K562 (cell line): ENCODE data around the gene UBE2L3. TPM values are rescaled to one million over a fixed set of nuclear protein-coding genes. Genes with fewer than 3 reads are reported as not detected.
A peak's percentile ranks its signal among the peaks of the same experiment; 100 is the strongest.

Source experiments
- EP300 ChIP-seq: IDR thresholded peaks from 2 replicates; pipeline ENCODE4 v1.6.1; 2012; ENCODE audit warnings: low read length, improper control_type of control experiment
- ETS2 ChIP-seq: IDR thresholded peaks from 2 replicates; pipeline ENCODE4 v1.6.1; 2016; ENCODE audit warnings: borderline replicate concordance, missing genetic modification characterization, mild to moderate bottlenecking, moderate library complexity, missing compliant biosample characterization; ENCODE audit not compliant: poor library complexity, severe bottlenecking
- HNRNPLL ChIP-seq: fragments of 200-400 bp; formaldehyde crosslinking; IDR thresholded peaks from 2 replicates; pipeline ENCODE4 v1.6.1; 2017; ENCODE audit warnings: low read length, low read depth, mild to moderate bottlenecking; ENCODE audit not compliant: poor library complexity, severe bottlenecking
- KDM2B ChIP-seq: fragments of 250-450 bp; sonication (Bioruptor Pico); IDR thresholded peaks from 2 replicates; pipeline ENCODE4 v1.8.0; 2021; ENCODE audit warnings: mild to moderate bottlenecking, moderate library complexity
- MAFF ChIP-seq: IDR thresholded peaks from 2 replicates; pipeline ENCODE4 v1.6.1; 2012; ENCODE audit warnings: low read length, improper control_type of control experiment
- ZNF217 ChIP-seq: sonication (generic); formaldehyde crosslinking; IDR thresholded peaks from 2 replicates; pipeline ENCODE4 v1.8.0; 2022; ENCODE audit warnings: mild to moderate bottlenecking, missing genetic modification reagents
- ZNF668 ChIP-seq: fragments of 250-450 bp; sonication (Bioruptor Pico); IDR thresholded peaks from 2 replicates; pipeline ENCODE4 v1.8.0; 2022; ENCODE audit warnings: mild to moderate bottlenecking, inconsistent platforms
- polyA plus RNA-seq, 8 experiments: library from polyadenylated mRNA; depleted of rRNA in 4 of 8; stranded (reverse) in 5 of 8; unstranded in 3 of 8; fragments of >200 nt; fragmentation: Nextera tagmentation in 2 of 8; fragmentation: Illumina TruSeq in 1 of 8; extraction: Ambion mirVana in 2 of 8; extraction: Trizol in 1 of 8; gene quantifications; 2 replicates each; pipeline versions ENCODE4 v1.2.1 to v1.2.3, GENCODE V29; 2011 to 2014; ENCODE audit warnings: inconsistent platforms in 1 of 8, missing spikeins in 1 of 8
- total RNA-seq, 7 experiments: library from RNA; depleted of rRNA in 6 of 7; stranded (reverse); fragments of >200 nt in 6 of 7; fragmentation: Illumina TruSeq in 2 of 7; extraction: Trizol in 2 of 7; gene quantifications; 2 replicates each; pipeline versions ENCODE4 v1.2.1 to v1.2.3, GENCODE V29; 2011 to 2021; ENCODE audit warnings: low replicate concordance in 1 of 7
- TF ChIP-seq, protein P1 (sequence below): sonication (generic); formaldehyde crosslinking; IDR thresholded peaks from 2 replicates; pipeline ENCODE4 v1.8.0; 2023; ENCODE audit warnings: missing genetic modification reagents, mild to moderate bottlenecking, borderline replicate concordance
- TF ChIP-seq, protein P2 (sequence below): fragments of 250-450 bp; sonication (Bioruptor Pico); IDR thresholded peaks from 2 replicates; pipeline ENCODE4 v1.5.0; 2021; ENCODE audit warnings: mild to moderate bottlenecking, borderline replicate concordance
- TF ChIP-seq, protein P3 (sequence below): IDR thresholded peaks from 2 replicates; pipeline ENCODE4 v1.6.1; 2016; ENCODE audit warnings: missing genetic modification characterization, missing compliant biosample characterization
- TF ChIP-seq, protein P4 (sequence below): fragments of 250-450 bp; sonication (Bioruptor Pico); IDR thresholded peaks from 2 replicates; pipeline ENCODE4 v1.5.0; 2020; ENCODE audit warnings: mild to moderate bottlenecking

UBE2L3 gene
- total and polyA plus RNA-seq, 9 of the 15 experiments (the other 6 are each of a cell fraction or from before 2014, with no cell fraction given): 215 to 625 (median 285) TPM

DNA sequence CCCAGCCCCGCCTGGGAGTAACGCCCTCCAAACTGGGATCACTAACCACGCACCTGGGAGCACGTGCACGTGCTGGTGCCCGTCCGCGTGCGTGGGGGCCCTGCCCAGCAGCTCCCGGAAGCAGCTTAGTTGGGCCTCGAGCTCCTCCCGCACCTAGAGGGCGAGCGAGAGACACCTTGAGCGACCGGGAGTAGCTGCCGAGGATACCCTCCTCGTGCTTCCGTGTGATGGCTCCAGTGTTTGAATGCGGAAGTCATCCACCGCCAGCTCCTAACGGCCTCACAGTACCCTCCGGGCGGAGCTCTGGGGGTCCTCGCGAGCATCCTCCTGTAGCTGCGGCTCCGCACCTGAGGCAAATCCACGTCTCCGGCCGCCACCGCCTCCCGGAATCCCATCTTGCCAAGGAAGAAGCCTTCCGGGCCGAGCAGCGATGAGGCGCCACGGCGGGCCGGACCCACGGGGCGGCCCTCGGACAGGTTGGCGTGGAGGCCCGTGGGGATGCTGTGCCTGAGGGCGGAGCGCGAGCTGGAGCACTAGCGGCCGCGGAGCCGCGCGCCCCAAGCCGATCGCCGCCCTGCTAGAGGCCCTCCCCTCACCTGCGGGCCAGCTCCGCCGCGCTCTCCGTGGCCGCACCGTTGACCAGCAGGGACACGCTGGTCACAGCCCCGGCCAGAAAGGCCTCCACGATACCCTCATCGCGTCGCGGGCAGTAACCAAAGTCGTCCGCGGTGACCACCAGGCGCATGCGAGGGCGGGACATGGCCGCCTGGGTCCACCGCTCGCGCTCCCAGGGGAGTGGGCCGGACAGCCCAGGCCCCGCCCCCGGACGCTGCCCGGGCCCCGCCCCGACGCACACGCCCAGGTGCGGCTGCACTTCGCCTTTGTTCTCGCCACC, 62.0 kb downstream of the UBE2L3 start, which contains the start of gene YDJC (continued):
- TF ChIP-seq, protein P1, sequence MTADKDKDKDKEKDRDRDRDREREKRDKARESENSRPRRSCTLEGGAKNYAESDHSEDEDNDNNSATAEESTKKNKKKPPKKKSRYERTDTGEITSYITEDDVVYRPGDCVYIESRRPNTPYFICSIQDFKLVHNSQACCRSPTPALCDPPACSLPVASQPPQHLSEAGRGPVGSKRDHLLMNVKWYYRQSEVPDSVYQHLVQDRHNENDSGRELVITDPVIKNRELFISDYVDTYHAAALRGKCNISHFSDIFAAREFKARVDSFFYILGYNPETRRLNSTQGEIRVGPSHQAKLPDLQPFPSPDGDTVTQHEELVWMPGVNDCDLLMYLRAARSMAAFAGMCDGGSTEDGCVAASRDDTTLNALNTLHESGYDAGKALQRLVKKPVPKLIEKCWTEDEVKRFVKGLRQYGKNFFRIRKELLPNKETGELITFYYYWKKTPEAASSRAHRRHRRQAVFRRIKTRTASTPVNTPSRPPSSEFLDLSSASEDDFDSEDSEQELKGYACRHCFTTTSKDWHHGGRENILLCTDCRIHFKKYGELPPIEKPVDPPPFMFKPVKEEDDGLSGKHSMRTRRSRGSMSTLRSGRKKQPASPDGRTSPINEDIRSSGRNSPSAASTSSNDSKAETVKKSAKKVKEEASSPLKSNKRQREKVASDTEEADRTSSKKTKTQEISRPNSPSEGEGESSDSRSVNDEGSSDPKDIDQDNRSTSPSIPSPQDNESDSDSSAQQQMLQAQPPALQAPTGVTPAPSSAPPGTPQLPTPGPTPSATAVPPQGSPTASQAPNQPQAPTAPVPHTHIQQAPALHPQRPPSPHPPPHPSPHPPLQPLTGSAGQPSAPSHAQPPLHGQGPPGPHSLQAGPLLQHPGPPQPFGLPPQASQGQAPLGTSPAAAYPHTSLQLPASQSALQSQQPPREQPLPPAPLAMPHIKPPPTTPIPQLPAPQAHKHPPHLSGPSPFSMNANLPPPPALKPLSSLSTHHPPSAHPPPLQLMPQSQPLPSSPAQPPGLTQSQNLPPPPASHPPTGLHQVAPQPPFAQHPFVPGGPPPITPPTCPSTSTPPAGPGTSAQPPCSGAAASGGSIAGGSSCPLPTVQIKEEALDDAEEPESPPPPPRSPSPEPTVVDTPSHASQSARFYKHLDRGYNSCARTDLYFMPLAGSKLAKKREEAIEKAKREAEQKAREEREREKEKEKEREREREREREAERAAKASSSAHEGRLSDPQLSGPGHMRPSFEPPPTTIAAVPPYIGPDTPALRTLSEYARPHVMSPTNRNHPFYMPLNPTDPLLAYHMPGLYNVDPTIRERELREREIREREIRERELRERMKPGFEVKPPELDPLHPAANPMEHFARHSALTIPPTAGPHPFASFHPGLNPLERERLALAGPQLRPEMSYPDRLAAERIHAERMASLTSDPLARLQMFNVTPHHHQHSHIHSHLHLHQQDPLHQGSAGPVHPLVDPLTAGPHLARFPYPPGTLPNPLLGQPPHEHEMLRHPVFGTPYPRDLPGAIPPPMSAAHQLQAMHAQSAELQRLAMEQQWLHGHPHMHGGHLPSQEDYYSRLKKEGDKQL: no peak
- TF ChIP-seq, protein P2, sequence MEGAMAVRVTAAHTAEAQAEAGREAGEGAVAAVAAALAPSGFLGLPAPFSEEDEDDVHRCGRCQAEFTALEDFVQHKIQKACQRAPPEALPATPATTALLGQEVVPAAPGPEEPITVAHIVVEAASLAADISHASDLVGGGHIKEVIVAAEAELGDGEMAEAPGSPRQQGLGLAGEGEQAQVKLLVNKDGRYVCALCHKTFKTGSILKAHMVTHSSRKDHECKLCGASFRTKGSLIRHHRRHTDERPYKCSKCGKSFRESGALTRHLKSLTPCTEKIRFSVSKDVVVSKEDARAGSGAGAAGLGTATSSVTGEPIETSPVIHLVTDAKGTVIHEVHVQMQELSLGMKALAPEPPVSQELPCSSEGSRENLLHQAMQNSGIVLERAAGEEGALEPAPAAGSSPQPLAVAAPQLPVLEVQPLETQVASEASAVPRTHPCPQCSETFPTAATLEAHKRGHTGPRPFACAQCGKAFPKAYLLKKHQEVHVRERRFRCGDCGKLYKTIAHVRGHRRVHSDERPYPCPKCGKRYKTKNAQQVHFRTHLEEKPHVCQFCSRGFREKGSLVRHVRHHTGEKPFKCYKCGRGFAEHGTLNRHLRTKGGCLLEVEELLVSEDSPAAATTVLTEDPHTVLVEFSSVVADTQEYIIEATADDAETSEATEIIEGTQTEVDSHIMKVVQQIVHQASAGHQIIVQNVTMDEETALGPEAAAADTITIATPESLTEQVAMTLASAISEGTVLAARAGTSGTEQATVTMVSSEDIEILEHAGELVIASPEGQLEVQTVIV: no peak
- TF ChIP-seq KDM2B (CRISPR knock-in tag): no peak
- TF ChIP-seq, protein P3, sequence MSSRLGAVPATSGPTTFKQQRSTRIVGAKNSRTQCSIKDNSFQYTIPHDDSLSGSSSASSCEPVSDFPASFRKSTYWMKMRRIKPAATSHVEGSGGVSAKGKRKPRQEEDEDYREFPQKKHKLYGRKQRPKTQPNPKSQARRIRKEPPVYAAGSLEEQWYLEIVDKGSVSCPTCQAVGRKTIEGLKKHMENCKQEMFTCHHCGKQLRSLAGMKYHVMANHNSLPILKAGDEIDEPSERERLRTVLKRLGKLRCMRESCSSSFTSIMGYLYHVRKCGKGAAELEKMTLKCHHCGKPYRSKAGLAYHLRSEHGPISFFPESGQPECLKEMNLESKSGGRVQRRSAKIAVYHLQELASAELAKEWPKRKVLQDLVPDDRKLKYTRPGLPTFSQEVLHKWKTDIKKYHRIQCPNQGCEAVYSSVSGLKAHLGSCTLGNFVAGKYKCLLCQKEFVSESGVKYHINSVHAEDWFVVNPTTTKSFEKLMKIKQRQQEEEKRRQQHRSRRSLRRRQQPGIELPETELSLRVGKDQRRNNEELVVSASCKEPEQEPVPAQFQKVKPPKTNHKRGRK (tag): no peak
- TF ChIP-seq EP300: peak; percentile 90
- no peak for TF ChIP-seq ETS2 (tag)
- TF ChIP-seq HNRNPLL: no peak
- TF ChIP-seq ZNF217: no peak
- TF ChIP-seq, protein P4, sequence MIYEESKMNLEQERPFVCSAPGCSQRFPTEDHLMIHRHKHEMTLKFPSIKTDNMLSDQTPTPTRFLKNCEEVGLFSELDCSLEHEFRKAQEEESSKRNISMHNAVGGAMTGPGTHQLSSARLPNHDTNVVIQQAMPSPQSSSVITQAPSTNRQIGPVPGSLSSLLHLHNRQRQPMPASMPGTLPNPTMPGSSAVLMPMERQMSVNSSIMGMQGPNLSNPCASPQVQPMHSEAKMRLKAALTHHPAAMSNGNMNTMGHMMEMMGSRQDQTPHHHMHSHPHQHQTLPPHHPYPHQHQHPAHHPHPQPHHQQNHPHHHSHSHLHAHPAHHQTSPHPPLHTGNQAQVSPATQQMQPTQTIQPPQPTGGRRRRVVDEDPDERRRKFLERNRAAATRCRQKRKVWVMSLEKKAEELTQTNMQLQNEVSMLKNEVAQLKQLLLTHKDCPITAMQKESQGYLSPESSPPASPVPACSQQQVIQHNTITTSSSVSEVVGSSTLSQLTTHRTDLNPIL (CRISPR knock-in tag): no peak
- TF ChIP-seq ZNF668 (CRISPR knock-in tag): no peak
- TF ChIP-seq MAFF: peak; percentile 25; the same call in 1 of the 2 replicates
